GM19395 (cell line): Measurements from ENCODE around the gene SHTN1.

ENCODE experiments used
- ATAC-seq: cut with Tn5 transposase; IDR thresholded peaks from one replicate; pipeline ENCODE4 v1.9.1; 2021; ENCODE audit warnings: mild to moderate bottlenecking, moderate library complexity; ENCODE audit not compliant: unreplicated experiment

Gene SHTN1

GRCh38 chr10:116875897-116876296, 129.1 kb downstream of the SHTN1 start:
- ATAC-seq = no peak

- ATAC-seq = no peak
These were observed 131.9 kb downstream of the SHTN1 start for GRCh38 chr10:116873134-116873533.

- no peak for ATAC-seq
These were observed 134.0 kb downstream of the SHTN1 start for GRCh38 chr10:116870949-116871348.

GRCh38 chr10:116868722-116869121, 136.3 kb downstream of the SHTN1 start:
- ATAC-seq = no peak

GRCh38 chr10:116868198-116868676, 136.8 kb downstream of the SHTN1 start:
- no peak for ATAC-seq

- no peak for ATAC-seq
These were observed 137.9 kb downstream of the SHTN1 start for GRCh38 chr10:116866987-116867595.

GRCh38 chr10:116866066-116866465, 138.9 kb downstream of the SHTN1 start:
- ATAC-seq = no peak

- no peak for ATAC-seq
These were observed 140.6 kb downstream of the SHTN1 start for GRCh38 chr10:116864436-116864835.

GRCh38 chr10:116861796-116862195, 143.2 kb downstream of the SHTN1 start:
- ATAC-seq = no peak

GRCh38 chr10:116857156-116857555, 147.8 kb downstream of the SHTN1 start:
- no peak for ATAC-seq

- ATAC-seq = no peak
These were observed 151.3 kb downstream of the SHTN1 start for GRCh38 chr10:116853701-116854100.

GRCh38 chr10:116853287-116853686, 151.7 kb downstream of the SHTN1 start:
- no peak for ATAC-seq

GRCh38 chr10:116852246-116852645, 152.7 kb downstream of the SHTN1 start:
- ATAC-seq = no peak

- ATAC-seq = no peak
These were observed 154.9 kb downstream of the SHTN1 start for GRCh38 chr10:116850058-116850611.

- ATAC-seq = peak; percentile 61
These were observed 155.5 kb downstream of the SHTN1 start, which contains the start of gene ENO4 for GRCh38 chr10:116849248-116850057. TSS of gene ENO4 (plus strand) at chr10:116849499. CDS start at chr10:116849567, 68 bp downstream.

GRCh38 chr10:116848944-116849247, 156.1 kb downstream of the SHTN1 start:
- ATAC-seq = no peak

- ATAC-seq = peak; percentile 70
These were observed 156.7 kb downstream of the SHTN1 start for GRCh38 chr10:116848032-116848943.

GRCh38 chr10:116845823-116846222, 159.2 kb downstream of the SHTN1 start:
- no peak for ATAC-seq

- ATAC-seq = no peak
These were observed 164.5 kb downstream of the SHTN1 start for GRCh38 chr10:116840389-116841075.

GRCh38 chr10:116838143-116838725, 166.8 kb downstream of the SHTN1 start:
- ATAC-seq = no peak
